GM12872 (cell line): Measurements from ENCODE around the gene HIPK2.

Experiments
- TF ChIP-seq, protein P1 (sequence below): IDR thresholded peaks from 3 replicates; pipeline ENCODE4 v1.5.1; 2011; ENCODE audit warnings: low read depth, mild to moderate bottlenecking, low read length, moderate library complexity; ENCODE audit not compliant: insufficient read depth

The HIPK2 gene

GRCh38 chr7:139752604-139753003 lies 25.2 kb downstream of the HIPK2 start:
- TF ChIP-seq, protein P1, sequence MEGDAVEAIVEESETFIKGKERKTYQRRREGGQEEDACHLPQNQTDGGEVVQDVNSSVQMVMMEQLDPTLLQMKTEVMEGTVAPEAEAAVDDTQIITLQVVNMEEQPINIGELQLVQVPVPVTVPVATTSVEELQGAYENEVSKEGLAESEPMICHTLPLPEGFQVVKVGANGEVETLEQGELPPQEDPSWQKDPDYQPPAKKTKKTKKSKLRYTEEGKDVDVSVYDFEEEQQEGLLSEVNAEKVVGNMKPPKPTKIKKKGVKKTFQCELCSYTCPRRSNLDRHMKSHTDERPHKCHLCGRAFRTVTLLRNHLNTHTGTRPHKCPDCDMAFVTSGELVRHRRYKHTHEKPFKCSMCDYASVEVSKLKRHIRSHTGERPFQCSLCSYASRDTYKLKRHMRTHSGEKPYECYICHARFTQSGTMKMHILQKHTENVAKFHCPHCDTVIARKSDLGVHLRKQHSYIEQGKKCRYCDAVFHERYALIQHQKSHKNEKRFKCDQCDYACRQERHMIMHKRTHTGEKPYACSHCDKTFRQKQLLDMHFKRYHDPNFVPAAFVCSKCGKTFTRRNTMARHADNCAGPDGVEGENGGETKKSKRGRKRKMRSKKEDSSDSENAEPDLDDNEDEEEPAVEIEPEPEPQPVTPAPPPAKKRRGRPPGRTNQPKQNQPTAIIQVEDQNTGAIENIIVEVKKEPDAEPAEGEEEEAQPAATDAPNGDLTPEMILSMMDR = no peak

GRCh38 chr7:139752148-139752547 lies 25.6 kb downstream of the HIPK2 start:
- TF ChIP-seq, protein P1 = no peak

DNA sequence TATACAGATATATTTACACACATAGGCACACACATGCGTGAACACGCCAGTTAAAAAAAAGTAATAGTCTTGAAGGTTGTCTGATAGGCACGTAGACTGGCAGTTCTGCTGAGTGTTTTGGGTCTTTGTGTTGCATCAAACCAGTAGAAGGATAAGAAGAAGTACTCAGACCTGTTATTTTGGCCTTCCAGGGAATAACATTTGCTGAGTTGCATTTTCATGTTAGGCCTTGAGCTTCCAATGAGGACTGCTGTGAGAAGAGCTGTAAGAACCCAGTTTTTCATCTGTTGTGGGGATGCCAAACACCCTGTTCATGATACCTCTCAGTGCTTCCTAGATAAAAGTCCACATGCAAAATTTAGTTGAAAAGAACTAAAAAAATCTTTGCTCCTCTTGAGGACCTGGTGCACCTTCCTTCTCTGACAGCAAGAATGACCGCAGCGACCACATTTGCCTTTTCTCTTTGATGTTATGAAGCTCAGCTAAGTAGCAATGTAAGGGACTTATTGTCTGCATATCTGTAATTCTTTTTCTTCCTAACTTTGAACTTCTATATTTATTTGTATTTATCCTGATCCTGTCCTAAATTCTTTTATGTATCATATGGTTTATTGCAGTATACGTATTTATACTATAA lies 27.2 kb downstream of the HIPK2 start:
- TF ChIP-seq, protein P1 = no peak

GRCh38 chr7:139749545-139749944 lies 28.3 kb downstream of the HIPK2 start:
- TF ChIP-seq, protein P1 = no peak

- TF ChIP-seq, protein P1 = no peak
Measured at GRCh38 chr7:139748941-139749340, 28.9 kb downstream of the HIPK2 start.

DNA sequence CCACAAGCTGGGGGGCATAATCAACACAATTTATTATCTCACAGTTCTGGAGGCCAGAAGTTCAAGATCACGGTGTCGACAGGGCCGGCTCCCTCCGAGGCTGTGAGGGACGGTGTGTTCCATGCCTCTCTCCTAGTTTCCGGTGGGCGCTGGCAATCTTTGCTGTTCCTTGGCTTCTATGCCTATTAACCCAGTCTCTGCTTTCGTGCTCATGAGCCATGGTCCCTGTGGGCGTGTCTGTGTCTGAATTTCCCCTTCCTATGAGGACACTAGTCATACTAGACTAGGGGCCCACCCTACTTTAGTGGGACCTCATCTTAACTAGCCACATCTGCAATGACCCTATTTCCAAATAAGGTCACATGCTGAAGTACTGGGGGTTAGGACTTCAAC lies 29.4 kb downstream of the HIPK2 start:
- TF ChIP-seq, protein P1 = no peak

DNA sequence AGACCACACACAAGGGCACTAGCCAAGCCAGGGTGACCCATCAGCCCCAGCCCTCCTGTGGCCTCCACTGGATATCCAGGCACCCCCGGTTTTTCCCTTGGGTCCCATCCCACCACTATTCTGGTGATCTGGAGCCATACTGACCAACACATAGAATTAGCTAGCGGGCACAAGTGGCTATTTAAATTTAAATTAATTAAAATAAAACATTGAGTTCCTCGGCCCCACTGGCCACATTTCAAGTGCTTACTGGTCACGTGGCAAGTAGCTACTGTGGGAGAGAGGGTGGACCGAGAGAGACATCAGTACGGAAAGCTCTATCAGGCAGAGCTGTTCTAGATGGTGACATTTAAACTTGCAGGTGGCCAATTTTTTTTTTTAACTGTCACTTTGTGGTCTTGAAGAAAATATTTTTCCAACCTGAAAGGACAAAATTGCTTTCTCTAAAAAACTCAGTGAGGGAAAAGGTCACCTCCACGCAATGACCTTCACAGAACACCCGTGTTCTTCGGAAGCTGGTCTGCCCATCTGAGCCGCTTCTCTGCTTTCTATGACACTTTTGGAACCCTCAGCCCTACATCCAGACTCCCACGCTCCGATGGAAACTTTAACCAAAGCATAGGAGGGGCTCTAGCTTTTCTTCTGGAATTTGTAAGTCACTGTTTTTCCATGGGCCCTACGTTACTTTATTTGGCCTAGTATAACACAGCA lies 30.0 kb downstream of the HIPK2 start:
- TF ChIP-seq, protein P1 = no peak
